ENCODE measurements around the gene TTBK1.

DNA sequence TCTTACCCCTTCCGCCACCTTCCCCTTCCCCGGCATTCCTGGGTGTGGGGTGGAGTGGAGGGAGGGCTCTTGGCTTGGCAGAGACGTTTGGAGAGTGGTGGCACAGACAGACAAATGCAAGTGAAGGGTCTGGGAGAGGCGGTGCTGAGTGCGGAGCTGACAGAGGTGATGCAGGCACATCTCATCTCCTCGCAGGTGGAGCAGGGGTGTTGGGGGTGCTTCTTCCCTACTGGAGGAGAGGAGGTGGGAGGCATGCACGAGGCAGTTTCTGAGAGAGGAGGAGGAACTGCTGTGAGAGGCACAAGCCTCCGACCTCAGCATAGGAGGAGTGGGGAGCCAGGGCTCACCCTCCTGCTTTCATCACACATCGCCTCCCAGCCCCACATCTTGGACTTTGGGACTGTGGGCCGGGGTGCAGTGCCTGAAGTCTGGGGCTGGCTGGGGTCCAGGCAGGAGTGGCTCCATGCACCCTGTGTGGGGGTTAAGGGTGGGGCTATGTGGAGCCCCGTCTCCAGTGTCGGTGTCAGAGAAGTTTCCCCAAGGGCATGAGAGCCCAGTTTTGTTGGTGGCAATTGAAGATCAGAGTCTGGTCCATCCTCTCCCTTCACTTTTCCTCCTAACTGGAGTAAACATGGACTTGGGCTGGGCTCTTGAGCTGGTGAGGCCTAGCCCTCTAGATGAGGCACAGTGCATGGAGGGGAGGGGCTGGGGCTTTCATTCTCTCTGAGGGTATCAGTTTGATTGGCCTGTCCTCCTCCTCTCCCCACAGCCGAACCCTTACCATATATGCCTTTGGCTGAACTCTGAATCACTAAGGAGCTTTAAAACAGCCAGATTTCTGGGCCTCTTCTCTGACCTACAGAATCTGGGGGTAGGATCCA, 34.6 kb downstream of the TTBK1 start:
- TF ChIP-seq, protein P1, sequence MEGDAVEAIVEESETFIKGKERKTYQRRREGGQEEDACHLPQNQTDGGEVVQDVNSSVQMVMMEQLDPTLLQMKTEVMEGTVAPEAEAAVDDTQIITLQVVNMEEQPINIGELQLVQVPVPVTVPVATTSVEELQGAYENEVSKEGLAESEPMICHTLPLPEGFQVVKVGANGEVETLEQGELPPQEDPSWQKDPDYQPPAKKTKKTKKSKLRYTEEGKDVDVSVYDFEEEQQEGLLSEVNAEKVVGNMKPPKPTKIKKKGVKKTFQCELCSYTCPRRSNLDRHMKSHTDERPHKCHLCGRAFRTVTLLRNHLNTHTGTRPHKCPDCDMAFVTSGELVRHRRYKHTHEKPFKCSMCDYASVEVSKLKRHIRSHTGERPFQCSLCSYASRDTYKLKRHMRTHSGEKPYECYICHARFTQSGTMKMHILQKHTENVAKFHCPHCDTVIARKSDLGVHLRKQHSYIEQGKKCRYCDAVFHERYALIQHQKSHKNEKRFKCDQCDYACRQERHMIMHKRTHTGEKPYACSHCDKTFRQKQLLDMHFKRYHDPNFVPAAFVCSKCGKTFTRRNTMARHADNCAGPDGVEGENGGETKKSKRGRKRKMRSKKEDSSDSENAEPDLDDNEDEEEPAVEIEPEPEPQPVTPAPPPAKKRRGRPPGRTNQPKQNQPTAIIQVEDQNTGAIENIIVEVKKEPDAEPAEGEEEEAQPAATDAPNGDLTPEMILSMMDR (conservative IDR thresholded peaks at IDR 0.05; ENCODE audit: low read depth, low read length) = no peak
- no peak for TF ChIP-seq EZH2 (IDR thresholded peaks at IDR 0.05; ENCODE audit: borderline replicate concordance, low read depth, low read length, poor library complexity, severe bottlenecking)

Measured in A673 (cell line).